Subcutaneous abdominal adipose tissue (tissue), 5 donors: Measurements from ENCODE around the gene PIGBOS1.
A peak's percentile ranks its signal among the peaks of the same experiment; 100 is the strongest.

Source experiments
- H3K27ac ChIP-seq: one replicate; pipeline ENCODE4 v1.7.0; 2013; ENCODE audit warnings: low read depth, mild to moderate bottlenecking, inconsistent platforms, low read length, moderate library complexity
- H3K27me3 ChIP-seq, 5 donors: one replicate each; pipeline ENCODE4 v1.7.0; 2013; ENCODE audit warnings: low read length in 5 of 5, inconsistent platforms in 1 of 5; ENCODE audit not compliant: control insufficient read depth in 5 of 5, insufficient read depth in 4 of 5
- H3K36me3 ChIP-seq, 5 donors: one replicate each; pipeline ENCODE4 v1.7.0; 2013; ENCODE audit warnings: low read length in 5 of 5; ENCODE audit not compliant: control insufficient read depth in 5 of 5, insufficient read depth in 5 of 5
- H3K4me1 ChIP-seq, 5 donors: one replicate each; pipeline ENCODE4 v1.7.0; 2013; ENCODE audit warnings: low read length in 5 of 5, mild to moderate bottlenecking in 3 of 5, moderate library complexity in 1 of 5; ENCODE audit not compliant: control insufficient read depth in 5 of 5, insufficient read depth in 5 of 5
- H3K4me3 ChIP-seq, 5 donors: one replicate each; pipeline ENCODE4 v1.7.0; 2013; ENCODE audit warnings: low read length in 5 of 5, low read depth in 1 of 5
- H3K9ac ChIP-seq, 5 donors: one replicate each; pipeline ENCODE4 v1.7.0; 2013; ENCODE audit warnings: low read length in 5 of 5, mild to moderate bottlenecking in 4 of 5, moderate library complexity in 3 of 5
- H3K9me3 ChIP-seq, 5 donors: one replicate each; pipeline ENCODE4 v1.7.0; 2013; ENCODE audit warnings: low read length in 5 of 5; ENCODE audit not compliant: control insufficient read depth in 5 of 5
- donor health status: healthy.
- donor health status: healthy.
- donor health status: healthy.
- donor health status: healthy.
- donor health status: healthy.

PIGBOS1 gene

GRCh38 chr15:55348281-55348778 is 29.4 kb upstream of the PIGBOS1 start:
- peaks cover 0 to 12% (median 9%) of the 10 kb centered on the region in 5 donors for H3K36me3 ChIP-seq
- no peak overlapping the region for H3K4me3 ChIP-seq
- H3K27ac ChIP-seq: no peak overlapping the region
- no peaks in the 10 kb centered on the region for H3K9me3 ChIP-seq
- H3K9ac ChIP-seq: no peak overlapping the region
- no peaks in the 10 kb centered on the region for H3K27me3 ChIP-seq
- H3K4me1 ChIP-seq: peaks cover 0 to 7% (median 5%) of the 10 kb centered on the region in 5 donors

DNA sequence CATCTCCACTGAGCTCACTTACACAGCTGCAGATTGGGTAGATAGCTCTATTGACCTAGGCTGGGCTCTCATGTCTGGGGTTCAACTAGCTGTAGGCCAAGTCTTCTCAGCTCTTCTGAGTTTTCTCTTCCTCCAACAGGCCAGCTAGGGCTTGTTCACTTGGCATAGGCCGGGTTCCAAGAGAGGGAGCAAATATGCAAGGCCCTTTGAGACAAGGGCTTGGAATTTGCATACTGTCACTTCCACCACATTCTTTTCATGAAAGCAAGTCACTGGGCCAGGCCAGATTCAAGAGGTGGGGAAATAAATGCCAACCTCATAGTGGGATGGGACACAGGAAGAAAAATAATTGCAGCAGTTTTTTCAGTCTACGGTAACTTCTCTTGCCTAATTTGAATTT is 25.3 kb upstream of the PIGBOS1 start:
- no peak overlapping the region for H3K4me3 ChIP-seq
- peaks cover 0 to 7% (median 5%) of the 10 kb centered on the region in 5 donors for H3K4me1 ChIP-seq
- no peak overlapping the region for H3K27ac ChIP-seq
- no peak overlapping the region for H3K9ac ChIP-seq
- H3K9me3 ChIP-seq: no peaks in the 10 kb centered on the region
- H3K36me3 ChIP-seq: peaks cover 0 to 19% (median 6%) of the 10 kb centered on the region in 5 donors
- no peaks in the 10 kb centered on the region for H3K27me3 ChIP-seq

GRCh38 chr15:55343168-55343567 is 24.2 kb upstream of the PIGBOS1 start:
- Histone ChIP-seq H3K4me1 (peaks cover 0 to 7% (median 5%) of the 10 kb centered on the region in 5 donors), H3K27me3 (no peaks in the 10 kb centered on the region), H3K9me3 (no peaks in the 10 kb centered on the region), H3K9ac (no peak overlapping the region), H3K4me3 (no peak overlapping the region), H3K36me3 (peaks cover 0 to 23% (median 9%) of the 10 kb centered on the region in 5 donors), H3K27ac (no peak overlapping the region)

- Histone ChIP-seq H3K36me3 (peaks cover 13 to 60% (median 32%) of the 10 kb centered on the region in 5 donors), H3K4me1 (no peaks in the 10 kb centered on the region)
Measured at GRCh38 chr15:55337160-55337559, 18.2 kb upstream of the PIGBOS1 start.

GRCh38 chr15:55334997-55335396 is 16.1 kb upstream of the PIGBOS1 start:
- no peak overlapping the region for H3K9ac ChIP-seq
- H3K4me1 ChIP-seq: no peaks in the 10 kb centered on the region
- no peak overlapping the region for H3K4me3 ChIP-seq
- no peaks in the 10 kb centered on the region for H3K9me3 ChIP-seq
- H3K27me3 ChIP-seq: no peaks in the 10 kb centered on the region
- H3K36me3 ChIP-seq: peaks cover 21 to 69% (median 46%) of the 10 kb centered on the region in 5 donors
- no peak overlapping the region for H3K27ac ChIP-seq

More at GRCh38 chr15:55337160-55337559, 18.2 kb upstream of the PIGBOS1 start:
- H3K27ac ChIP-seq: no peak overlapping the region
- H3K27me3 ChIP-seq: no peaks in the 10 kb centered on the region
- H3K4me3 ChIP-seq: no peak overlapping the region
- H3K9me3 ChIP-seq: no peaks in the 10 kb centered on the region
- H3K9ac ChIP-seq: no peak overlapping the region

DNA sequence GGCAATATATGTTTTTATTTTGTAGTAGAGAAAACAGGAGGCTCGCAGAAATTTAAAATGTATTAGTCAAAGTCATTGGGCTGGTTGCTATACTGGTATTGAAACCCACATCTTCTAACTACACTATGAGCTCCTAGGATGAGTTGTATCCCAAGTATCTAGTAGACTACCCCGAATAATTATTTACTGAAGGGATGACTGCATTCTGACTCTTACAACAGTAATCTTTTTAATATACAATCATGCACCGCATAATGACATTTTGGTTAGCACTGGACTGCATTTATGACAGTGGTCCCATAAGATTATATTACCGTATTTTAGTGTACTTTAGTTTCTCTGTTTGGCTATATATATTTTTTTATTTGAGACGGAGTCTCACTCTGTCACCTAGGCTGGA is 15.4 kb upstream of the PIGBOS1 start:
- Histone ChIP-seq H3K36me3 (peaks cover 19 to 69% (median 48%) of the 10 kb centered on the region in 5 donors), H3K9ac (no peak overlapping the region), H3K27ac (no peak overlapping the region), H3K4me1 (no peaks in the 10 kb centered on the region), H3K27me3 (no peaks in the 10 kb centered on the region), H3K4me3 (no peak overlapping the region), H3K9me3 (no peaks in the 10 kb centered on the region)

DNA sequence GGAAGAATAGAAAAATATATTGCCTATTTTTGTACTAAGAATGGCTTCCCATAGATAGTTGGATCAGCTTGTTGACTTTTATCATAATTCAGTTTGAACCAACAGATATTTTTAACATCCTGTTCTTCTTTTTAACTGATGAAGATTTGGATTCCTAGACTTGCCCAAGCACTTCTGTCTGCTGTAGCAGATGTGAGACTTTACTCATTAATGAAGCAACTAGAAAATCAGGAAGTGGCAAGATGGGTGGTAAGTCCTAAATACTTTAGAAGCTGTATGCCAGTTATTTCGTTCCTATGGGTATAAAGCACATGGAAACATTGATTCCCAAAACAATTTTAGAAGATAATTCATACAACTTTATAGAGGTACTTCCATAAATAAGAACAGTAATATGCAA is 8.5 kb upstream of the PIGBOS1 start:
- Histone ChIP-seq H3K36me3 (peaks cover 12 to 27% (median 18%) of the 10 kb centered on the region in 5 donors), H3K9me3 (no peaks in the 10 kb centered on the region), H3K4me1 (no peaks in the 10 kb centered on the region), H3K4me3 (no peak overlapping the region), H3K9ac (no peak overlapping the region), H3K27me3 (no peaks in the 10 kb centered on the region), H3K27ac (no peak overlapping the region)

- Histone ChIP-seq H3K4me1 (peaks cover 0 to 23% (median 19%) of the 10 kb centered on the region in 5 donors), H3K9me3 (no peaks in the 10 kb centered on the region), H3K36me3 (peaks cover 0 to 8% (median 0%) of the 10 kb centered on the region in 5 donors), H3K27ac (no peak overlapping the region), H3K9ac (no peak overlapping the region), H3K27me3 (no peaks in the 10 kb centered on the region), H3K4me3 (no peak overlapping the region)
Measured at GRCh38 chr15:55322467-55322866, 3.5 kb upstream of the PIGBOS1 start.

- Histone ChIP-seq H3K4me1 (peaks cover 0 to 25% (median 22%) of the 10 kb centered on the region in 5 donors), H3K4me3 (no peak overlapping the region), H3K9me3 (no peaks in the 10 kb centered on the region), H3K36me3 (peaks cover 0 to 7% (median 0%) of the 10 kb centered on the region in 5 donors), H3K27me3 (no peaks in the 10 kb centered on the region), H3K27ac (no peak overlapping the region), H3K9ac (no peak overlapping the region)
Measured at GRCh38 chr15:55320963-55321362, 2.0 kb upstream of the PIGBOS1 start.

DNA sequence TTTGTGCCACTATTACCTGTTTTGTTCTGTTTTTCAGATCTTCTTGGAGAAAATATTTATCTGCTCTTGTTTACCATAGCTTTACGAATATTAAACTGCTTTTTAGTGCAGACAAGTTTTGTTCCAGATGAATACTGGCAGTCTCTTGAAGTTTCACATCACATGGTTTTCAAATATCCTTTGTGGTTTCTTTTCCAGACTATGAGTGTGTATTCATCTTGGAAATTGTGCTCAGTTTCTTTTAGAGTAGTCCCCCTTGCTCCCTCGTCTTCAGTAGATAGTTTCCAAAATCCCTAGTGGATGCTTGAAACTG is 1.3 kb upstream of the PIGBOS1 start:
- Histone ChIP-seq H3K4me3 (peak overlapping the region in 4 of 5 donors; percentile 85 to 99 (median 96)), H3K9me3 (no peaks in the 10 kb centered on the region), H3K36me3 (peaks cover 0 to 7% (median 0%) of the 10 kb centered on the region in 5 donors), H3K27me3 (no peaks in the 10 kb centered on the region), H3K4me1 (peaks cover 0 to 25% (median 22%) of the 10 kb centered on the region in 5 donors), H3K9ac (peak overlapping the region in 2 of 5 donors; percentile 35 to 39), H3K27ac (no peak overlapping the region)
